Activated T-helper 17 cell treated with anti-CD3 and anti-CD28 coated beads, Interleukin-2, amount 50 U/mL, for 72 hours (primary cell): ENCODE data around the gene VSIG8. TPM values are rescaled to one million over a fixed set of nuclear protein-coding genes. Genes with fewer than 3 reads are reported as not detected.

Source experiments
- ATAC-seq: fragments of 150-1000 bp; cut with Tn5 transposase; replicated peaks from 2 replicates; pipeline ENCODE4 v1.10.0; 2021; ENCODE audit warnings: mild to moderate bottlenecking, moderate library complexity
- H3K27ac Mint-ChIP-seq: one replicate; pipeline ENCODE4 v1.8.0; 2022; ENCODE audit warnings: mixed read lengths
- H3K27me3 Mint-ChIP-seq: one replicate; pipeline ENCODE4 v1.8.0; 2022; ENCODE audit warnings: mixed read lengths
- H3K36me3 Mint-ChIP-seq: one replicate; pipeline ENCODE4 v1.8.0; 2022; ENCODE audit warnings: low read depth, mild to moderate bottlenecking, mixed read lengths
- H3K4me1 Mint-ChIP-seq: one replicate; pipeline ENCODE4 v1.8.0; 2022; ENCODE audit warnings: mixed read lengths
- H3K4me3 Mint-ChIP-seq: one replicate; pipeline ENCODE4 v1.8.0; 2022; ENCODE audit warnings: mild to moderate bottlenecking, mixed read lengths
- H3K9me3 Mint-ChIP-seq: one replicate; pipeline ENCODE4 v1.8.0; 2022; ENCODE audit warnings: mixed read lengths
- total RNA-seq, 2 donors: library from RNA; stranded (reverse); gene quantifications; one replicate each; pipeline ENCODE4 v1.2.3, GENCODE V29; 2022

The VSIG8 gene
- total RNA-seq, 2 donors from 2014 or later = 0.26 TPM; not detected in 1

- ATAC-seq = no peak
- no peaks in the 10 kb centered on the region for H3K9me3 Mint-ChIP-seq
- H3K36me3 Mint-ChIP-seq = no peaks in the 10 kb centered on the region
- H3K4me1 Mint-ChIP-seq = peaks cover 12% of the 10 kb centered on the region
- no peaks in the 10 kb centered on the region for H3K27me3 Mint-ChIP-seq
- H3K4me3 Mint-ChIP-seq = no peak overlapping the region
- no peak overlapping the region for H3K27ac Mint-ChIP-seq
Observed at GRCh38 chr1:159856576-159856975, 5.9 kb downstream of the VSIG8 start.

GRCh38 chr1:159855709-159856108 lies 6.7 kb downstream of the VSIG8 start:
- Mint-ChIP-seq H3K9me3 (no peaks in the 10 kb centered on the region), H3K4me1 (peaks cover 12% of the 10 kb centered on the region), H3K27ac (peak overlapping the region; percentile 79), H3K4me3 (peak overlapping the region; percentile 89), H3K36me3 (no peaks in the 10 kb centered on the region), H3K27me3 (no peaks in the 10 kb centered on the region)
- no peak for ATAC-seq

- H3K27ac Mint-ChIP-seq = peak overlapping the region; percentile 79
- ATAC-seq = peak; percentile 96
- H3K27me3 Mint-ChIP-seq = no peaks in the 10 kb centered on the region
- peaks cover 12% of the 10 kb centered on the region for H3K4me1 Mint-ChIP-seq
- H3K4me3 Mint-ChIP-seq = peak overlapping the region; percentile 89
- no peaks in the 10 kb centered on the region for H3K9me3 Mint-ChIP-seq
- no peaks in the 10 kb centered on the region for H3K36me3 Mint-ChIP-seq
Observed at GRCh38 chr1:159854693-159855192, 7.7 kb downstream of the VSIG8 start.

- Mint-ChIP-seq H3K4me3 (peak overlapping the region; percentile 82), H3K4me1 (peaks cover 12% of the 10 kb centered on the region), H3K36me3 (no peaks in the 10 kb centered on the region), H3K9me3 (no peaks in the 10 kb centered on the region), H3K27ac (peak overlapping the region; percentile 12), H3K27me3 (no peaks in the 10 kb centered on the region)
- ATAC-seq = peak; percentile 31
Observed at GRCh38 chr1:159854116-159854692, 8.3 kb downstream of the VSIG8 start.

- Mint-ChIP-seq H3K27ac (peak overlapping the region; percentile 12), H3K36me3 (no peaks in the 10 kb centered on the region), H3K4me1 (peaks cover 12% of the 10 kb centered on the region)
Observed at GRCh38 chr1:159853417-159854115, 8.9 kb downstream of the VSIG8 start.

GRCh38 chr1:159851407-159851806 lies 11.1 kb downstream of the VSIG8 start:
- no peaks in the 10 kb centered on the region for H3K36me3 Mint-ChIP-seq
- H3K4me1 Mint-ChIP-seq = peaks cover 12% of the 10 kb centered on the region
- H3K27me3 Mint-ChIP-seq = no peaks in the 10 kb centered on the region
- no peak overlapping the region for H3K27ac Mint-ChIP-seq
- H3K9me3 Mint-ChIP-seq = no peaks in the 10 kb centered on the region
- H3K4me3 Mint-ChIP-seq = no peak overlapping the region
- no peak for ATAC-seq

More at GRCh38 chr1:159853417-159854115, 8.9 kb downstream of the VSIG8 start:
- peak overlapping the region; percentile 82 for H3K4me3 Mint-ChIP-seq
- H3K27me3 Mint-ChIP-seq = no peaks in the 10 kb centered on the region
- ATAC-seq = no peak
- H3K9me3 Mint-ChIP-seq = no peaks in the 10 kb centered on the region

- H3K27ac Mint-ChIP-seq = peak overlapping the region; percentile 15
- no peaks in the 10 kb centered on the region for H3K27me3 Mint-ChIP-seq
- no peak overlapping the region for H3K4me3 Mint-ChIP-seq
- H3K9me3 Mint-ChIP-seq = no peaks in the 10 kb centered on the region
- peaks cover 6% of the 10 kb centered on the region for H3K4me1 Mint-ChIP-seq
- H3K36me3 Mint-ChIP-seq = no peaks in the 10 kb centered on the region
- ATAC-seq = no peak
Observed at GRCh38 chr1:159849626-159850366, 12.7 kb downstream of the VSIG8 start.

GRCh38 chr1:159848326-159848725 lies 14.1 kb downstream of the VSIG8 start:
- no peaks in the 10 kb centered on the region for H3K9me3 Mint-ChIP-seq
- no peaks in the 10 kb centered on the region for H3K27me3 Mint-ChIP-seq
- H3K36me3 Mint-ChIP-seq = no peaks in the 10 kb centered on the region
- no peaks in the 10 kb centered on the region for H3K4me1 Mint-ChIP-seq
- no peak for ATAC-seq
- no peak overlapping the region for H3K27ac Mint-ChIP-seq
- no peak overlapping the region for H3K4me3 Mint-ChIP-seq

- Mint-ChIP-seq H3K36me3 (no peaks in the 10 kb centered on the region), H3K27ac (no peak overlapping the region), H3K9me3 (no peaks in the 10 kb centered on the region), H3K4me1 (no peaks in the 10 kb centered on the region), H3K4me3 (no peak overlapping the region), H3K27me3 (no peaks in the 10 kb centered on the region)
- no peak for ATAC-seq
Observed at GRCh38 chr1:159847231-159847630, 15.2 kb downstream of the VSIG8 start.

GRCh38 chr1:159845751-159846629 lies 16.5 kb downstream of the VSIG8 start:
- no peaks in the 10 kb centered on the region for H3K9me3 Mint-ChIP-seq
- H3K36me3 Mint-ChIP-seq = no peaks in the 10 kb centered on the region
- H3K4me1 Mint-ChIP-seq = no peaks in the 10 kb centered on the region
- no peak for ATAC-seq
- H3K4me3 Mint-ChIP-seq = no peak overlapping the region
- H3K27ac Mint-ChIP-seq = no peak overlapping the region
- no peaks in the 10 kb centered on the region for H3K27me3 Mint-ChIP-seq

GRCh38 chr1:159843459-159843858 lies 19.0 kb downstream of the VSIG8 start:
- H3K27me3 Mint-ChIP-seq = no peaks in the 10 kb centered on the region
- H3K36me3 Mint-ChIP-seq = no peaks in the 10 kb centered on the region
- no peaks in the 10 kb centered on the region for H3K9me3 Mint-ChIP-seq
- no peak for ATAC-seq
- no peak overlapping the region for H3K27ac Mint-ChIP-seq
- no peak overlapping the region for H3K4me3 Mint-ChIP-seq
- peaks cover 5% of the 10 kb centered on the region for H3K4me1 Mint-ChIP-seq

GRCh38 chr1:159841749-159842148 lies 20.7 kb downstream of the VSIG8 start:
- ATAC-seq = no peak
- H3K27ac Mint-ChIP-seq = no peak overlapping the region
- H3K27me3 Mint-ChIP-seq = no peaks in the 10 kb centered on the region
- H3K36me3 Mint-ChIP-seq = no peaks in the 10 kb centered on the region
- peaks cover 6% of the 10 kb centered on the region for H3K4me1 Mint-ChIP-seq
- no peaks in the 10 kb centered on the region for H3K9me3 Mint-ChIP-seq
- no peak overlapping the region for H3K4me3 Mint-ChIP-seq

- peak overlapping the region; percentile 55 for H3K27ac Mint-ChIP-seq
- H3K36me3 Mint-ChIP-seq = no peaks in the 10 kb centered on the region
- H3K27me3 Mint-ChIP-seq = no peaks in the 10 kb centered on the region
- H3K4me3 Mint-ChIP-seq = no peak overlapping the region
- peaks cover 6% of the 10 kb centered on the region for H3K4me1 Mint-ChIP-seq
- peak; percentile 74 for ATAC-seq
- no peaks in the 10 kb centered on the region for H3K9me3 Mint-ChIP-seq
Observed at GRCh38 chr1:159839116-159839849, 23.2 kb downstream of the VSIG8 start.
